K562 (cell line): Measurements from ENCODE around the gene C10orf143. TPM values are rescaled to one million over a fixed set of nuclear protein-coding genes. Genes with fewer than 3 reads are reported as not detected.

ENCODE experiments used
- ATF3 ChIP-seq, 2 experiments: fragments of 450-650 bp in 1 of 2; sonication (generic) in 1 of 2; formaldehyde crosslinking in 1 of 2; IDR thresholded peaks in 1 of 2; conservative IDR thresholded peaks in 1 of 2; 2 replicates each; pipeline versions ENCODE4 v1.6.1 to v1.8.1; 2016 to 2023; ENCODE audit warnings: mild to moderate bottlenecking in 2 of 2, moderate library complexity in 2 of 2, inconsistent platforms in 1 of 2, missing genetic modification reagents in 1 of 2
- BRF1 ChIP-seq: IDR thresholded peaks from 3 replicates; pipeline ENCODE4 v1.6.1; 2011; ENCODE audit warnings: borderline replicate concordance, mild to moderate bottlenecking; ENCODE audit not compliant: insufficient read length; ENCODE audit errors: extremely low read depth
- DDX20 ChIP-seq: fragments of 450-650 bp; IDR thresholded peaks from 2 replicates; pipeline ENCODE4 v1.6.1; 2016; ENCODE audit warnings: missing genetic modification characterization, low read depth, mild to moderate bottlenecking, missing compliant biosample characterization, moderate library complexity
- GTF2B ChIP-seq: IDR thresholded peaks from 2 replicates; pipeline ENCODE4 v1.6.1; 2011; ENCODE audit not compliant: insufficient read length; ENCODE audit errors: extremely low read depth
- OTX1 ChIP-seq: fragments of 450-650 bp; formaldehyde crosslinking; IDR thresholded peaks from 2 replicates; pipeline ENCODE4 v1.4.0; 2022; ENCODE audit warnings: mild to moderate bottlenecking
- PML ChIP-seq: IDR thresholded peaks from 2 replicates; pipeline ENCODE4 v1.6.1; 2012; ENCODE audit warnings: low read length, inconsistent platforms
- PRDM10 ChIP-seq: fragments of 450-650 bp; IDR thresholded peaks from 2 replicates; pipeline ENCODE4 v1.6.1; 2018; ENCODE audit not compliant: partially characterized antibody
- RNF2 ChIP-seq: sonication (generic); IDR thresholded peaks from 2 replicates; pipeline ENCODE4 v1.6.1; 2016
- STAG1 ChIP-seq: sonication (generic); formaldehyde crosslinking; IDR thresholded peaks from 2 replicates; pipeline ENCODE4 v1.5.0; 2020; ENCODE audit warnings: missing genetic modification reagents, borderline replicate concordance
- TEAD1 ChIP-seq, 2 experiments: fragments of 450-650 bp in 1 of 2; sonication (generic) in 1 of 2; formaldehyde crosslinking; IDR thresholded peaks; 2 replicates each; pipeline versions ENCODE4 v1.4.0 to v1.8.0; 2020 to 2022; ENCODE audit warnings: mild to moderate bottlenecking in 2 of 2, missing genetic modification reagents in 1 of 2
- ZNF785 ChIP-seq: fragments of 250-450 bp; sonication (Bioruptor Pico); IDR thresholded peaks from 2 replicates; pipeline ENCODE4 v1.4.0; 2020; ENCODE audit warnings: mild to moderate bottlenecking
- polyA plus RNA-seq, 8 experiments: library from polyadenylated mRNA; depleted of rRNA in 4 of 8; stranded (reverse) in 5 of 8; unstranded in 3 of 8; fragments of >200 nt; fragmentation: Nextera tagmentation in 2 of 8; fragmentation: Illumina TruSeq in 1 of 8; extraction: Ambion mirVana in 2 of 8; extraction: Trizol in 1 of 8; gene quantifications; 2 replicates each; pipeline versions ENCODE4 v1.2.1 to v1.2.3, GENCODE V29; 2011 to 2014; ENCODE audit warnings: inconsistent platforms in 1 of 8, missing spikeins in 1 of 8
- total RNA-seq, 7 experiments: library from RNA; depleted of rRNA in 6 of 7; stranded (reverse); fragments of >200 nt in 6 of 7; fragmentation: Illumina TruSeq in 2 of 7; extraction: Trizol in 2 of 7; gene quantifications; 2 replicates each; pipeline versions ENCODE4 v1.2.1 to v1.2.3, GENCODE V29; 2011 to 2021; ENCODE audit warnings: low replicate concordance in 1 of 7

C10orf143 gene
- total and polyA plus RNA-seq, 9 of the 15 experiments (the other 6 are each of a cell fraction or from before 2014, with no cell fraction given) = 0.07 to 0.42 (median 0.25) TPM; not detected in 2

GRCh38 chr10:130027716-130028464 is 82.7 kb downstream of the C10orf143 start (continued):
- TF ChIP-seq ZNF785 (CRISPR knock-in tag) (no peak), STAG1 (CRISPR knock-in tag) (no peak), OTX1 (CRISPR knock-in tag) (no peak), GTF2B (no peak), RNF2 (no peak), PML (no peak), TEAD1 (CRISPR knock-in tag; IDR thresholded peaks at IDR 0.05) (no peak), PRDM10 (no peak), BRF1 (no peak), DDX20 (tag) (no peak), ATF3 (IDR thresholded peaks at IDR 0.05) (no peak), ATF3 (CRISPR knock-in tag; conservative IDR thresholded peaks at IDR 0.05) (no peak)
